Panc1 (cell line): Measurements from ENCODE around the gene CD226. TPM values are rescaled to one million over a fixed set of nuclear protein-coding genes. Genes with fewer than 3 reads are reported as not detected.

Source experiments
- ATAC-seq: fragments of 200-7000 bp; cut with Tn5 transposase; 2 replicates; pipeline ENCODE4 v1.9.1; 2020; ENCODE audit warnings: mild to moderate bottlenecking, moderate library complexity
- BruUV-seq: library from RNA; stranded (reverse); fragments of 400-500 nt; replicated peaks from 2 replicates; lab custom pipeline; 2021; lab: Mats Ljungman, UMichigan
- CTCF ChIA-PET: fragments of 300-600 bp; sonication (Branson Sonifier 250); formaldehyde crosslinking; loops from one replicate; lab custom pipeline; 2022; ENCODE audit warnings: antibody characterized with exemption; lab: Charles Lee
- POLR2A ChIA-PET: fragments of 300-600 bp; sonication (Branson Sonifier 250); formaldehyde crosslinking; loops from one replicate; lab custom pipeline; 2022; ENCODE audit warnings: antibody characterized with exemption; lab: Charles Lee
- DNase-seq: peaks from one replicate; pipeline ENCODE4 v3.0.0-alpha.2; 2010; ENCODE audit warnings: low read depth, low spot score
- H3K27ac ChIP-seq: 2 replicates; pipeline ENCODE4 v1.5.1; 2011; ENCODE audit warnings: mild to moderate bottlenecking, low read length, inconsistent platforms
- H3K27me3 ChIP-seq: fragments of 200-500 bp; sonication (Bioruptor generic); 2 replicates; pipeline ENCODE4 v1.6.0; 2014; ENCODE audit warnings: low read length, inconsistent platforms; ENCODE audit not compliant: control insufficient read depth, insufficient read depth
- H3K36me3 ChIP-seq: fragments of 200-500 bp; sonication (Bioruptor generic); 2 replicates; pipeline ENCODE4 v1.5.1; 2014; ENCODE audit warnings: inconsistent platforms, mild to moderate bottlenecking, low read length, moderate library complexity; ENCODE audit not compliant: control insufficient read depth, insufficient read depth
- H3K4me1 ChIP-seq: 2 replicates; pipeline ENCODE4 v1.5.1; 2011; ENCODE audit warnings: inconsistent platforms, mild to moderate bottlenecking, low read length, moderate library complexity; ENCODE audit not compliant: control insufficient read depth, insufficient read depth
- H3K4me3 ChIP-seq, 2 experiments: 2 replicates each; pipeline ENCODE4 v1.5.1; 2011 to 2012; ENCODE audit warnings: low read depth in 2 of 2, low read length in 2 of 2, mild to moderate bottlenecking in 2 of 2, inconsistent platforms in 1 of 2, moderate library complexity in 1 of 2
- H3K9me3 ChIP-seq: fragments of 200-500 bp; sonication (Bioruptor generic); 2 replicates; pipeline ENCODE4 v1.5.1; 2014; ENCODE audit warnings: low read depth, mild to moderate bottlenecking, inconsistent platforms, low read length, moderate library complexity; ENCODE audit not compliant: control insufficient read depth, insufficient read depth
- CTCF ChIP-seq: fragments of 450-650 bp; IDR thresholded peaks from 2 replicates; pipeline ENCODE4 v1.5.1; 2017; ENCODE audit warnings: mild to moderate bottlenecking
- POLR2AphosphoS5 ChIP-seq: IDR thresholded peaks from 2 replicates; pipeline ENCODE4 v1.6.1; 2012; ENCODE audit warnings: mild to moderate bottlenecking, low read depth, low read length, moderate library complexity
- REST ChIP-seq, 2 experiments: IDR thresholded peaks; 2 replicates each; pipeline ENCODE4 v1.6.1; 2011 to 2012; ENCODE audit warnings: low read depth in 2 of 2, control low read depth in 1 of 2, low read length in 1 of 2, mild to moderate bottlenecking in 1 of 2, moderate library complexity in 1 of 2; ENCODE audit not compliant: insufficient read depth in 1 of 2
- SIN3A ChIP-seq: IDR thresholded peaks from 2 replicates; pipeline ENCODE4 v1.6.1; 2012; ENCODE audit warnings: low read depth, mild to moderate bottlenecking, low read length, moderate library complexity, borderline replicate concordance; ENCODE audit not compliant: insufficient read depth
- TCF7L2 ChIP-seq: IDR thresholded peaks from 2 replicates; pipeline ENCODE4 v1.6.1; 2011; ENCODE audit warnings: mild to moderate bottlenecking, low read depth, low read length, inconsistent platforms
- in situ Hi-C: cut with HindIII; loops from 2 replicates; pipeline ENCODE4 v1.10.0; 2016; ENCODE audit warnings: low sequenced_read_pairs, low pct_unique_long_range_greater_than_20kb
- intact Hi-C: fragments of 100-400 bp; cut with micrococcal nuclease; formaldehyde crosslinking; loops from one replicate; pipeline ENCODE4 v1.10.0; 2022; ENCODE audit not compliant: unreplicated experiment
- total RNA-seq: library from RNA; stranded (reverse); gene quantifications from one replicate; pipeline ENCODE4 v1.2.1, GENCODE V29; 2021; ENCODE audit not compliant: unreplicated experiment

Gene CD226
- total RNA-seq, 1 experiment from 2014 or later = 0.95 TPM

GRCh38 chr18:69956665-69957620 lies 9.3 kb upstream of the CD226 start:
- H3K4me1 ChIP-seq = no peaks in the 10 kb centered on the region
- in situ Hi-C loops = no loop called here
- no TSS peak for BruUV-seq
- no peak overlapping the region for H3K4me3 ChIP-seq
- CTCF ChIA-PET = no interaction called here
- TF ChIP-seq REST (IDR thresholded peaks at IDR 0.05; ENCODE audit: insufficient read depth in 1 of 2, low read depth in 2 of 2, low read length in 1 of 2) = no peak
- TF ChIP-seq TCF7L2 = no peak
- TF ChIP-seq CTCF = no peak
- TF ChIP-seq SIN3A = no peak
- TF ChIP-seq POLR2AphosphoS5 = no peak
- POLR2A ChIA-PET = no interaction called here
- no peaks in the 10 kb centered on the region for H3K27me3 ChIP-seq
- ATAC-seq (no peak), DNase-seq (no peak)
- H3K9me3 ChIP-seq = no peaks in the 10 kb centered on the region
- intact Hi-C loops = no loop called here
- no peak overlapping the region for H3K27ac ChIP-seq
- H3K36me3 ChIP-seq = no peaks in the 10 kb centered on the region

DNA sequence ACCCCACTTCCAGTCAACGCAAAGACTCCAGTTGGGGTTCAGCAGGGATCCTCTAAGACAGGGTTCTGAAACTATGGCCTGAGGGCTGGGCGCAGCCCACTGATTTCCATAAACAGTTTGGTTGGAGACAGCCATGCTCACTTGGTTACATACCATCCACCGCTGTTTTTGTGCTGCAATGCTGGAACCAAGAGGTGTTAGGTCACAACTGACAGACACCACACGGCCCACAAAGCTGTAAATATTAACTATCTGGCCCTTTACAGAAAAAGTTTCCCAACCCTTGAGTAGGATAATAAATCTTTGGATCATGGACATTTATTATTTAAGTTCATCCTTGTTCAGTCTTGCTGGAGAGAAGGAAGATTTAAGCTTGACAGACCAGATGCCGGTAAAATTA lies 8.4 kb upstream of the CD226 start:
- Histone ChIP-seq H3K36me3 (no peaks in the 10 kb centered on the region), H3K27ac (no peak overlapping the region), H3K4me3 (no peak overlapping the region), H3K27me3 (no peaks in the 10 kb centered on the region), H3K4me1 (no peaks in the 10 kb centered on the region), H3K9me3 (no peaks in the 10 kb centered on the region)
- intact Hi-C loops (no loop called here), in situ Hi-C loops (no loop called here)
- TF ChIP-seq CTCF (no peak), SIN3A (no peak), TCF7L2 (no peak), POLR2AphosphoS5 (no peak), REST (IDR thresholded peaks at IDR 0.05; ENCODE audit: insufficient read depth in 1 of 2, low read depth in 2 of 2, low read length in 1 of 2) (no peak)
- ATAC-seq = no peak
- BruUV-seq = no TSS peak
- DNase-seq = no peak
- POLR2A ChIA-PET = no interaction called here
- CTCF ChIA-PET = no interaction called here
